ENCODE measurements around the gene GCNT1.

The GCNT1 gene

GRCh38 chr9:76539180-76539579 is 80.2 kb downstream of the GCNT1 start:
- DNase-seq (ENCODE audit: low read depth), result no peak

- no peak for DNase-seq (ENCODE audit: low read depth)
These were observed 83.4 kb downstream of the GCNT1 start for GRCh38 chr9:76542360-76542759.

GRCh38 chr9:76545191-76545590 is 86.2 kb downstream of the GCNT1 start:
- DNase-seq (ENCODE audit: low read depth), result no peak

- no peak for DNase-seq (ENCODE audit: low read depth)
These were observed 93.2 kb downstream of the GCNT1 start for GRCh38 chr9:76552181-76552580.

GRCh38 chr9:76552751-76553455 is 93.9 kb downstream of the GCNT1 start:
- DNase-seq (ENCODE audit: low read depth), result no peak

GRCh38 chr9:76553680-76554079 is 94.7 kb downstream of the GCNT1 start:
- DNase-seq (ENCODE audit: low read depth), result no peak
